ENCODE data around the gene GPR27. TPM values are rescaled to one million over a fixed set of nuclear protein-coding genes. Genes with fewer than 3 reads are reported as not detected.

The GPR27 gene
- total RNA-seq, 1 experiment from 2014 or later, result 15.5 TPM

DNA sequence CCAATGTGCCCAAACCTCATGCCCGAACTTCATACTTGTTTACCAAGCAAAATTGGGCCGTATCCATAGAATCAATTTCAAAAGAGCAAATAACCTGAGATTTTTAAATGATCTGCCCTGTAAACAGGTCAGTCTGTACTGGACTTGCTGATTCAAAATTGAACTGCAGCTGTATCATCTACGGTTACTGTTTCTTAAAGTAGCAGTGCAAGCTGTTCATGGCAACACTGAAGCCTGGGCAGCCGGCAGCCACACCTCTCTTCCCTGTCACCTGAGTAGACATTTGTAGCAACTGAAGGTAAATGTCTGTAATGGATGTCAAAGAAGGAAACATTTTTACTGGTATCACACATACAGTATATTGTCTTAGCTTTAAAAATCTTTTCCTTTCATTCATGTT lies 39.1 kb upstream of the GPR27 start:
- no peak overlapping the region for H2BK12ac ChIP-seq (ENCODE audit: insufficient read length, low read depth, low read length)
- no peak overlapping the region for H4K8ac ChIP-seq (replicated peaks; ENCODE audit: insufficient read length, low read depth, low read length)
- H2BK20ac ChIP-seq (ENCODE audit: low read depth, low read length, poor library complexity, severe bottlenecking), result no peak overlapping the region
- H3K9me3 ChIP-seq (ENCODE audit: control insufficient read depth, low read depth, low read length), result no peaks in the 10 kb centered on the region
- H3K9me3 Mint-ChIP-seq, result no peaks in the 10 kb centered on the region
- H3K56ac ChIP-seq (ENCODE audit: insufficient read length, low read depth, low read length), result no peak overlapping the region
- peaks cover 0 to 5% of the 10 kb centered on the region in 2 experiments; a peak in 1 of 4 replicates for H3K4me1 Mint-ChIP-seq
- no peak overlapping the region for H2BK15ac ChIP-seq (ENCODE audit: low read depth, low read length)
- H4K20me1 ChIP-seq (ENCODE audit: control insufficient read depth, insufficient read depth, insufficient read length), result no peaks in the 10 kb centered on the region
- no peak overlapping the region for H3K27ac ChIP-seq (ENCODE audit: insufficient read length, low read depth, low read length)
- no peaks in the 10 kb centered on the region for H3K27me3 ChIP-seq (ENCODE audit: insufficient read depth, low read length)
- H3K27me3 Mint-ChIP-seq (ENCODE audit: low read depth), result no peaks in the 10 kb centered on the region; the same call in none of the 2 replicates
- H2AFZ ChIP-seq (ENCODE audit: low read length), result no peak overlapping the region
- H3K18ac ChIP-seq (ENCODE audit: insufficient read length, low read depth, low read length), result no peak overlapping the region
- H3K14ac ChIP-seq (ENCODE audit: insufficient read depth, low read length), result no peak overlapping the region
- no peaks in the 10 kb centered on the region for H3K79me1 ChIP-seq (ENCODE audit: insufficient read depth, low read depth, low read length, poor library complexity, severe bottlenecking)
- no peak overlapping the region for H3T11ph ChIP-seq (ENCODE audit: low read length)
- H3K4ac ChIP-seq (ENCODE audit: low read depth, low read length), result no peak overlapping the region
- H4K91ac ChIP-seq (ENCODE audit: insufficient read length, low read depth, low read length), result no peak overlapping the region
- no CpG with 5 or more reads among the region's 4 CpGs for whole genome bisulfite sequencing (ENCODE audit: extremely low coverage, insufficient read length, low lambda C conversion rate)
- no peaks in the 10 kb centered on the region for H3K23me2 ChIP-seq (ENCODE audit: insufficient read length, low read depth, low read length, poor library complexity, severe bottlenecking)
- TF ChIP-seq, protein P1, sequence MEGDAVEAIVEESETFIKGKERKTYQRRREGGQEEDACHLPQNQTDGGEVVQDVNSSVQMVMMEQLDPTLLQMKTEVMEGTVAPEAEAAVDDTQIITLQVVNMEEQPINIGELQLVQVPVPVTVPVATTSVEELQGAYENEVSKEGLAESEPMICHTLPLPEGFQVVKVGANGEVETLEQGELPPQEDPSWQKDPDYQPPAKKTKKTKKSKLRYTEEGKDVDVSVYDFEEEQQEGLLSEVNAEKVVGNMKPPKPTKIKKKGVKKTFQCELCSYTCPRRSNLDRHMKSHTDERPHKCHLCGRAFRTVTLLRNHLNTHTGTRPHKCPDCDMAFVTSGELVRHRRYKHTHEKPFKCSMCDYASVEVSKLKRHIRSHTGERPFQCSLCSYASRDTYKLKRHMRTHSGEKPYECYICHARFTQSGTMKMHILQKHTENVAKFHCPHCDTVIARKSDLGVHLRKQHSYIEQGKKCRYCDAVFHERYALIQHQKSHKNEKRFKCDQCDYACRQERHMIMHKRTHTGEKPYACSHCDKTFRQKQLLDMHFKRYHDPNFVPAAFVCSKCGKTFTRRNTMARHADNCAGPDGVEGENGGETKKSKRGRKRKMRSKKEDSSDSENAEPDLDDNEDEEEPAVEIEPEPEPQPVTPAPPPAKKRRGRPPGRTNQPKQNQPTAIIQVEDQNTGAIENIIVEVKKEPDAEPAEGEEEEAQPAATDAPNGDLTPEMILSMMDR (conservative IDR thresholded peaks at IDR 0.05), result no peak
- no peak overlapping the region for H4K5ac ChIP-seq (ENCODE audit: insufficient read length, low read depth, low read length)
- no peak overlapping the region for H2BK120ac ChIP-seq (ENCODE audit: low read depth, low read length, poor library complexity, severe bottlenecking)
- no peak overlapping the region for H3K23ac ChIP-seq (ENCODE audit: insufficient read length, low read depth, low read length)
- no peak for DNase-seq
- H2BK5ac ChIP-seq (ENCODE audit: insufficient read length, low read length), result no peak overlapping the region
- H3K27ac Mint-ChIP-seq, result no peak overlapping the region
- no peak overlapping the region for H3K4me3 Mint-ChIP-seq
- no peaks in the 10 kb centered on the region for H3K4me1 ChIP-seq (ENCODE audit: insufficient read depth, low read length)
- H3K9ac ChIP-seq (ENCODE audit: extremely low read depth, insufficient read length, low read length), result no peak overlapping the region
- no peaks in the 10 kb centered on the region for H3K79me2 ChIP-seq (ENCODE audit: insufficient read depth, low read length)
- no peaks in the 10 kb centered on the region for H3K36me3 Mint-ChIP-seq (ENCODE audit: insufficient read depth in 1 of 3, low read depth in 3 of 3)
- H3K4me2 ChIP-seq (ENCODE audit: insufficient read depth, insufficient read length, low read length), result no peak overlapping the region
- no peak overlapping the region for H2AK5ac ChIP-seq (ENCODE audit: insufficient read length, low read length)

Data from H9 (cell line).